ENCODE data around the gene DLGAP4.

DNA sequence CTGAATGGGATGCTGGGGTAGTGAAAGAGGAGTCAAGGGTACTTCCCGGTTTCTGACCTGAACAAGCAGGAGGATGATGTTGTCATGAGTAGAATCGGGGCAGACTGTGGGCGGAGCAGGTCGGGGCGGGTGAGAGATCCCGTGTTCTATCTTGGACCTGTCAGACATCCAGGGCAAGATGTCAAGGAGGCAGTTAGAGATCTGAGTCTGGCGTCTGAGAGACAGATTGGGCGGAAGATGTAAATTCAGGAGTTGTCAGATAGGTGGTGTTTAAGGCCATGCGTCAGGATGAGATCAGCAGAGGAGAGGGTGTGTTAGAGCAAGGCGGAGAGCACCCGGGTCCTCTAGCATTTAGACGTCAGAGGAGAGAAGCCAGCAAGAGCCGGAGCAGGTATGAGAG lies 115.5 kb downstream of the DLGAP4 start:
- no peak for TF ChIP-seq BMI1 (IDR thresholded peaks at IDR 0.05; ENCODE audit: borderline replicate concordance)
- no peak for TF ChIP-seq EZH2 (IDR thresholded peaks at IDR 0.05; ENCODE audit: borderline replicate concordance, control insufficient read depth, low read depth, low read length)
- no peak for TF ChIP-seq NFIC (IDR thresholded peaks at IDR 0.05; ENCODE audit: low read depth, low read length)
- TF ChIP-seq, protein P1, sequence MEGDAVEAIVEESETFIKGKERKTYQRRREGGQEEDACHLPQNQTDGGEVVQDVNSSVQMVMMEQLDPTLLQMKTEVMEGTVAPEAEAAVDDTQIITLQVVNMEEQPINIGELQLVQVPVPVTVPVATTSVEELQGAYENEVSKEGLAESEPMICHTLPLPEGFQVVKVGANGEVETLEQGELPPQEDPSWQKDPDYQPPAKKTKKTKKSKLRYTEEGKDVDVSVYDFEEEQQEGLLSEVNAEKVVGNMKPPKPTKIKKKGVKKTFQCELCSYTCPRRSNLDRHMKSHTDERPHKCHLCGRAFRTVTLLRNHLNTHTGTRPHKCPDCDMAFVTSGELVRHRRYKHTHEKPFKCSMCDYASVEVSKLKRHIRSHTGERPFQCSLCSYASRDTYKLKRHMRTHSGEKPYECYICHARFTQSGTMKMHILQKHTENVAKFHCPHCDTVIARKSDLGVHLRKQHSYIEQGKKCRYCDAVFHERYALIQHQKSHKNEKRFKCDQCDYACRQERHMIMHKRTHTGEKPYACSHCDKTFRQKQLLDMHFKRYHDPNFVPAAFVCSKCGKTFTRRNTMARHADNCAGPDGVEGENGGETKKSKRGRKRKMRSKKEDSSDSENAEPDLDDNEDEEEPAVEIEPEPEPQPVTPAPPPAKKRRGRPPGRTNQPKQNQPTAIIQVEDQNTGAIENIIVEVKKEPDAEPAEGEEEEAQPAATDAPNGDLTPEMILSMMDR (IDR thresholded peaks at IDR 0.05 in 2 of 3, conservative IDR thresholded peaks at IDR 0.05 in 1 of 3; ENCODE audit: control insufficient read depth in 2 of 3, extremely low read depth in 1 of 3, insufficient read depth in 1 of 3, low read depth in 3 of 3, low read length in 3 of 3): no peak

All from GM12878 (cell line).